B cell (primary cell): ENCODE measurements around the gene ZDHHC18. TPM values are rescaled to one million over a fixed set of nuclear protein-coding genes. Genes with fewer than 3 reads are reported as not detected.

ENCODE experiments used
- ATAC-seq: fragments of 200-7000 bp; cut with Tn5 transposase; one replicate; pipeline ENCODE4 v1.10.0; 2021; ENCODE audit warnings: low read depth, mild to moderate bottlenecking, moderate number of reproducible peaks, moderate library complexity
- CTCF ChIA-PET: fragments of 350-600 bp; sonication (Branson Sonifier 250); formaldehyde crosslinking; loops from one replicate; lab custom pipeline; 2021; ENCODE audit warnings: antibody characterized with exemption, inconsistent platforms; lab: Charles Lee
- POLR2A ChIA-PET: fragments of 350-600 bp; sonication (Branson Sonifier 250); formaldehyde crosslinking; loops from one replicate; lab custom pipeline; 2021; ENCODE audit warnings: antibody characterized with exemption; lab: Charles Lee
- DNase-seq: peaks from one replicate; pipeline ENCODE4 v3.0.0; 2013
- H2AFZ ChIP-seq: 2 replicates; pipeline ENCODE4 v1.6.1; 2012; ENCODE audit warnings: mild to moderate bottlenecking, low read depth, low read length; ENCODE audit not compliant: insufficient read depth, poor library complexity, severe bottlenecking
- H3K27ac ChIP-seq, 2 donors: 1 replicate in 1 of 2; 2 replicates in 1 of 2; pipeline ENCODE4 v1.5.1; 2012 to 2013; ENCODE audit warnings: low read length in 2 of 2, mild to moderate bottlenecking in 2 of 2, moderate library complexity in 1 of 2
- H3K27me3 ChIP-seq, 4 experiments: fragments of 200-600 bp in 1 of 4; sonication (generic) in 1 of 4; replicated peaks in 1 of 4; 1 replicate in 2 of 4; 2 replicates in 2 of 4; pipeline versions ENCODE4 v1.6.1 to v1.7.0; 2013 to 2016; ENCODE audit warnings: low read length in 3 of 4, mild to moderate bottlenecking in 2 of 4, mixed read lengths in 1 of 4, moderate library complexity in 1 of 4; ENCODE audit not compliant: insufficient read depth in 4 of 4, control insufficient read depth in 3 of 4; ENCODE audit errors: control extremely low read depth in 1 of 4
- H3K36me3 ChIP-seq, 2 experiments: replicated peaks in 1 of 2; 1 replicate in 1 of 2; 2 replicates in 1 of 2; pipeline versions ENCODE4 v1.6.1 to v1.7.1; 2013; ENCODE audit warnings: low read length in 1 of 2; ENCODE audit not compliant: insufficient read depth in 2 of 2, control insufficient read depth in 1 of 2; ENCODE audit errors: control extremely low read depth in 1 of 2, extremely low read depth in 1 of 2
- H3K4me1 ChIP-seq, 2 donors: fragments of 200-600 bp in 1 of 2; sonication (generic) in 1 of 2; 1 replicate in 1 of 2; 2 replicates in 1 of 2; pipeline versions ENCODE4 v1.5.1 to v1.6.1; 2013 to 2017; ENCODE audit warnings: low read length in 2 of 2; ENCODE audit not compliant: control insufficient read depth in 2 of 2, insufficient read depth in 2 of 2
- H3K4me2 ChIP-seq: replicated peaks from 2 replicates; pipeline ENCODE3; 2012; ENCODE audit warnings: mild to moderate bottlenecking, low read depth, low read length; ENCODE audit not compliant: poor library complexity, severe bottlenecking
- H3K4me3 ChIP-seq, 5 experiments: fragments of 200-600 bp in 1 of 5; sonication (generic) in 1 of 5; 1 replicate in 3 of 5; 2 replicates in 2 of 5; pipeline versions ENCODE4 v1.5.1 to v1.7.0; 2011 to 2016; ENCODE audit warnings: low read length in 4 of 5, mild to moderate bottlenecking in 4 of 5, low read depth in 2 of 5, control low read depth in 1 of 5, moderate library complexity in 1 of 5; ENCODE audit not compliant: insufficient read depth in 1 of 5; ENCODE audit errors: control extremely low read depth in 1 of 5, extremely low read depth in 1 of 5
- H3K79me2 ChIP-seq: fragments of 200-600 bp; sonication (generic); one replicate; pipeline ENCODE4 v1.6.0; 2016; ENCODE audit warnings: low read length; ENCODE audit not compliant: control insufficient read depth, insufficient read depth
- H3K9ac ChIP-seq: fragments of 200-600 bp; sonication (generic); 2 replicates; pipeline ENCODE4 v1.6.1; 2017; ENCODE audit warnings: mild to moderate bottlenecking, low read length, moderate library complexity
- H3K9me3 ChIP-seq, 3 donors: one replicate each; pipeline versions ENCODE4 v1.6.1 to v1.7.1; 2013; ENCODE audit warnings: low read length in 2 of 3; ENCODE audit not compliant: control insufficient read depth in 2 of 3, insufficient read depth in 1 of 3; ENCODE audit errors: control extremely low read depth in 1 of 3
- H4K20me1 ChIP-seq: 2 replicates; pipeline ENCODE4 v1.6.0; 2012; ENCODE audit warnings: mild to moderate bottlenecking, low read length; ENCODE audit not compliant: insufficient read depth, control insufficient read depth, poor library complexity, severe bottlenecking
- H3K27ac Mint-ChIP-seq: one replicate; pipeline ENCODE4 v1.8.0; 2021; ENCODE audit warnings: mixed read lengths
- H3K27me3 Mint-ChIP-seq: one replicate; pipeline ENCODE4 v1.8.0; 2021; ENCODE audit warnings: mixed read lengths
- H3K4me1 Mint-ChIP-seq: one replicate; pipeline ENCODE4 v1.8.0; 2021; ENCODE audit warnings: mixed read lengths
- H3K4me3 Mint-ChIP-seq: one replicate; pipeline ENCODE4 v1.8.0; 2021; ENCODE audit warnings: mixed read lengths
- H3K9me3 Mint-ChIP-seq: one replicate; pipeline ENCODE4 v1.8.0; 2022; ENCODE audit warnings: mixed read lengths; ENCODE audit not compliant: insufficient read depth
- CTCF ChIP-seq: fragments of 200-600 bp; IDR thresholded peaks from one replicate; pipeline ENCODE4 v1.8.0; 2022; ENCODE audit warnings: antibody characterized with exemption, mild to moderate bottlenecking
- EZH2 ChIP-seq: IDR thresholded peaks from 2 replicates; pipeline ENCODE4 v1.6.1; 2012; ENCODE audit warnings: borderline replicate concordance, low read depth, mild to moderate bottlenecking, moderate library complexity, low read length; ENCODE audit not compliant: insufficient read depth, poor library complexity, severe bottlenecking
- WGBS: methylation state at CpG from one replicate; pipeline ENCODE4 v1.1.5; 2013; ENCODE audit warnings: missing lambda C conversion rate; ENCODE audit not compliant: insufficient coverage; 5-methylcytosine and 5-hydroxymethylcytosine counted together
- intact Hi-C: fragments of 100-400 bp; cut with micrococcal nuclease; formaldehyde crosslinking; loops from one replicate; pipeline ENCODE4 v1.10.0; 2022
- polyA plus RNA-seq: library from polyadenylated mRNA; depleted of rRNA; stranded (reverse); fragments of >200 nt; gene quantifications from 2 replicates; pipeline ENCODE4 v1.2.3, GENCODE V29; 2012
- total RNA-seq, 2 donors: library from RNA; stranded (reverse); fragments of 120-200 nt in 1 of 2; gene quantifications; 1 replicate in 1 of 2; 2 replicates in 1 of 2; pipeline versions ENCODE4 v1.2.3 to v1.2.4, GENCODE V29; 2013 to 2022

ZDHHC18 gene
- total and polyA plus RNA-seq, 2 donors (not counting 1 experiment from before 2014, with no cell fraction given), result 25.8 to 30.8 TPM

DNA sequence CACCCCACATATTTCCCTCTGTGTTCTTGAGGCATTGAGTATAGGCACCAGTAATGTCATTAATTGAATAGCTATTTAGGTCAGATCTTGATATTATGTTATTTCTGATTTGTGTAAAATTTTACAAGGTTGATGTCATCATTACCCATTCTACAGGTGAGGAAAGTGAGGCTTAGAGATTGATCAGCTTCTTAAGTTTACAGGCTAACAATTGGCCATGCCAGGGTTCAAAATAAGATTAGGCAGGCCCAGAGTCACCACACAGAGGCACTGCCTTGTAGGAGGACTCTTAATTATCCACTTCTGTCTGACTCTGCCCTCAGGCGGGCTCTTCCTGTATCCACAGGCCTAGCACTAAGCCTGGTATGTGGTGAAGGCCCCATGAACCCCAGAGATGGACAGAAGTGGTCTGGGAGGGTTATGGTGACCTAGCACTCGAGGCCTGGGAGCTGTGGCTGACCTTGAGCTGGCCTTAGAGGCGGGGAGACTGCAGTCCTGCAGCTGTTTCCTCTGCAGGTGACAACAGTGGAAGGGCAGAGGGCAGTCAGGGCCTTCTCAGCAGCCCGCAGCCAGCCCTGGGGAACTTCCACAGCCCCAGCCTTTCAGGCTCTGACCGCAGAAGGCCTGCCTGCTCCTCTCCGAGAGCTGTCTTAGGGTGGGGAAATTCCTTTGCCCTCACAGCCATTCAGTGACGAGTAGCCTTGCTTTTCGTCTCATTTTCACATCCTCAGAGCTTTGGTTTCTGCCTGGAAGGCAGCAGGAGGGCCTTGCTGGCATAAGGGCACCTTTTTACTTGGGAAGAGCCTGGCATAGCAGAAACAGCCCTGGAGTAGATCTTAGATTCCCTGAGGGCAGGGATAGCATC lies 12.2 kb downstream of the ZDHHC18 start:
- Mint-ChIP-seq H3K4me3 (peak overlapping the region; percentile 50), H3K27ac (peak overlapping the region; percentile 86), H3K4me1 (peaks cover 26% of the 10 kb centered on the region), H3K9me3 (no peaks in the 10 kb centered on the region), H3K27me3 (no peaks in the 10 kb centered on the region)
- intact Hi-C loops, result loop anchor here (1.0 kb wide), 1 partner anchor 18 kb away; no protein-coding TSS in a partner anchor
- H3K4me3 ChIP-seq, result no peak overlapping the region
- peak; percentile 83 for DNase-seq
- H3K27me3 ChIP-seq, result no peaks in the 10 kb centered on the region
- H3K27ac ChIP-seq, result peak overlapping the region; percentile 66 to 87
- ChIA-PET POLR2A (interaction anchor here (0.6 to 0.9 kb wide), 2 partner anchors 18 to 28 kb away, joined by 4 to 7 read pairs; no protein-coding TSS in a partner anchor), CTCF (interaction anchor here (0.6 to 10.2 kb wide), 10 partner anchors 10 to 297 kb away, joined by 3 to 153 read pairs (median 6); partner anchors contain the start of gene ZDHHC18)
- H2AFZ ChIP-seq, result no peak overlapping the region
- peaks cover 16% of the 10 kb centered on the region for H3K79me2 ChIP-seq
- peaks cover 22 to 24% of the 10 kb centered on the region in 2 donors for H3K4me1 ChIP-seq
- no peak overlapping the region for H3K9ac ChIP-seq
- WGBS, result 70% methylated on average over 5 of the region's 8 CpGs
- peaks cover 8 to 31% of the 10 kb centered on the region in 2 experiments for H3K36me3 ChIP-seq
- no peaks in the 10 kb centered on the region for H3K9me3 ChIP-seq
- TF ChIP-seq EZH2, result no peak
- no peak for TF ChIP-seq CTCF
- peak; percentile 96 for ATAC-seq
- no peaks in the 10 kb centered on the region for H4K20me1 ChIP-seq
- H3K4me2 ChIP-seq, result peak overlapping the region; percentile 18
